Caco-2 (cell line): Measurements from ENCODE around the gene ILRUN. TPM values are rescaled to one million over a fixed set of nuclear protein-coding genes. Genes with fewer than 3 reads are reported as not detected.
"Not testable (repeated sequence)": the region's sequence is repeated elsewhere in the genome, so short reads cannot be mapped to it uniquely, and the experiment has no call there.

ENCODE experiments used
- BruUV-seq: library from RNA; stranded (reverse); fragments of 400-500 nt; replicated peaks from 2 replicates; lab custom pipeline; 2021; lab: Mats Ljungman, UMichigan
- CTCF ChIA-PET: fragments of 300-600 bp; sonication (Branson Sonifier 250); formaldehyde crosslinking; loops from one replicate; lab custom pipeline; 2022; ENCODE audit warnings: antibody characterized with exemption; lab: Charles Lee
- POLR2A ChIA-PET: fragments of 300-600 bp; sonication (Branson Sonifier 250); formaldehyde crosslinking; loops from one replicate; lab custom pipeline; 2022; ENCODE audit warnings: antibody characterized with exemption; lab: Charles Lee
- DNase-seq, 2 experiments: peaks; one replicate each; pipeline versions ENCODE4 v3.0.0 to v3.0.0-alpha.2; 2020 to 2022
- H3K27me3 ChIP-seq: replicated peaks from 2 replicates; pipeline ENCODE4 v1.6.0; 2011; ENCODE audit warnings: low read length; ENCODE audit not compliant: control insufficient read depth, insufficient read depth
- H3K36me3 ChIP-seq: 2 replicates; pipeline ENCODE4 v1.5.1; 2011; ENCODE audit warnings: low read length; ENCODE audit not compliant: control insufficient read depth, insufficient read depth
- H3K4me1 ChIP-seq: fragments of 250-450 bp; sonication (Bioruptor Pico); 2 replicates; pipeline ENCODE4 v1.5.1; 2020; ENCODE audit warnings: mild to moderate bottlenecking
- H3K4me3 ChIP-seq: 2 replicates; pipeline ENCODE4 v1.5.1; 2011; ENCODE audit warnings: low read depth, mild to moderate bottlenecking, control low read depth, low read length
- H3K9me3 ChIP-seq: fragments of 250-450 bp; sonication (Bioruptor Pico); 2 replicates; pipeline ENCODE4 v1.5.1; 2020; ENCODE audit warnings: mild to moderate bottlenecking, moderate library complexity
- H3K27ac Mint-ChIP-seq: one replicate; pipeline ENCODE4 v1.8.0; 2022; ENCODE audit warnings: mixed read lengths; ENCODE audit not compliant: unreplicated experiment
- H3K27me3 Mint-ChIP-seq: one replicate; pipeline ENCODE4 v1.8.0; 2022; ENCODE audit warnings: mixed read lengths; ENCODE audit not compliant: insufficient read depth, unreplicated experiment
- H3K36me3 Mint-ChIP-seq: one replicate; pipeline ENCODE4 v1.8.0; 2022; ENCODE audit warnings: mild to moderate bottlenecking, mixed read lengths; ENCODE audit not compliant: insufficient read depth, unreplicated experiment
- H3K4me1 Mint-ChIP-seq: one replicate; pipeline ENCODE4 v1.8.0; 2022; ENCODE audit warnings: low read depth, mixed read lengths; ENCODE audit not compliant: unreplicated experiment
- H3K4me3 Mint-ChIP-seq: one replicate; pipeline ENCODE4 v1.8.0; 2022; ENCODE audit warnings: mild to moderate bottlenecking, moderate library complexity, mixed read lengths; ENCODE audit not compliant: unreplicated experiment
- H3K9me3 Mint-ChIP-seq: one replicate; pipeline ENCODE4 v1.8.0; 2022; ENCODE audit warnings: mixed read lengths; ENCODE audit not compliant: unreplicated experiment
- CTCF ChIP-seq, 2 experiments: fragments of 200-600 bp in 1 of 2; IDR thresholded peaks; 1 replicate in 1 of 2; 2 replicates in 1 of 2; pipeline versions ENCODE4 v1.5.1 to v1.8.0; 2011 to 2022; ENCODE audit warnings: antibody characterized with exemption in 1 of 2, control low read depth in 1 of 2, inconsistent platforms in 1 of 2, low read depth in 1 of 2, low read length in 1 of 2, mild to moderate bottlenecking in 1 of 2, moderate library complexity in 1 of 2; ENCODE audit not compliant: insufficient read depth in 1 of 2, severe bottlenecking in 1 of 2, unreplicated experiment in 1 of 2
- intact Hi-C: fragments of 100-400 bp; cut with micrococcal nuclease; formaldehyde crosslinking; loops from one replicate; pipeline ENCODE4 v1.10.0; 2022; ENCODE audit not compliant: unreplicated experiment
- total RNA-seq: library from RNA; stranded (reverse); gene quantifications from 2 replicates; pipeline ENCODE4 v1.2.3, GENCODE V29; 2022

The ILRUN gene
- total RNA-seq, 1 experiment from 2014 or later, result 95.9 TPM

GRCh38 chr6:34654061-34654710 lies 42.4 kb downstream of the ILRUN start:
- POLR2A ChIA-PET, result no interaction called here
- H3K36me3 ChIP-seq, result no peaks in the 10 kb centered on the region
- BruUV-seq, result no TSS peak
- Mint-ChIP-seq H3K27ac (no peak overlapping the region), H3K27me3 (no peaks in the 10 kb centered on the region), H3K4me1 (peaks cover 26% of the 10 kb centered on the region), H3K36me3 (peaks cover 28% of the 10 kb centered on the region), H3K9me3 (no peaks in the 10 kb centered on the region), H3K4me3 (no peak overlapping the region)
- no peaks in the 10 kb centered on the region for H3K9me3 ChIP-seq
- intact Hi-C loops, result no loop called here
- H3K4me3 ChIP-seq, result no peak overlapping the region
- H3K27me3 ChIP-seq, result no peaks in the 10 kb centered on the region
- CTCF ChIA-PET, result no interaction called here
- no peak for TF ChIP-seq CTCF (IDR thresholded peaks at IDR 0.05; ENCODE audit: insufficient read depth in 1 of 2, low read depth in 1 of 2, low read length in 1 of 2, severe bottlenecking in 1 of 2, unreplicated experiment in 1 of 2)
- H3K4me1 ChIP-seq, result peaks cover 34% of the 10 kb centered on the region
- DNase-seq, result no peak

GRCh38 chr6:34652263-34652662 lies 44.3 kb downstream of the ILRUN start:
- no peak overlapping the region for H3K4me3 ChIP-seq
- no peaks in the 10 kb centered on the region for H3K27me3 ChIP-seq
- ChIA-PET POLR2A (no interaction called here), CTCF (no interaction called here)
- H3K4me1 ChIP-seq, result peaks cover 16% of the 10 kb centered on the region
- no peak for DNase-seq
- H3K9me3 Mint-ChIP-seq, result no peaks in the 10 kb centered on the region
- no peaks in the 10 kb centered on the region for H3K27me3 Mint-ChIP-seq
- peaks cover 25% of the 10 kb centered on the region for H3K36me3 Mint-ChIP-seq
- H3K4me1 Mint-ChIP-seq, result peaks cover 17% of the 10 kb centered on the region
- H3K4me3 Mint-ChIP-seq, result no peak overlapping the region
- intact Hi-C loops, result no loop called here
- no peaks in the 10 kb centered on the region for H3K9me3 ChIP-seq
- H3K36me3 ChIP-seq, result no peaks in the 10 kb centered on the region
- BruUV-seq, result no TSS peak
- TF ChIP-seq CTCF (IDR thresholded peaks at IDR 0.05; ENCODE audit: insufficient read depth in 1 of 2, low read depth in 1 of 2, low read length in 1 of 2, severe bottlenecking in 1 of 2, unreplicated experiment in 1 of 2), result no peak
- H3K27ac Mint-ChIP-seq, result no peak overlapping the region

- no peak overlapping the region for H3K4me3 Mint-ChIP-seq
- H3K4me1 Mint-ChIP-seq, result peaks cover 16% of the 10 kb centered on the region
- no TSS peak for BruUV-seq
- CTCF ChIA-PET, result interaction anchor here (0.6 kb wide), 1 partner anchor 238 kb away, joined by 3 read pairs; the partner anchor contains the start of gene ANKS1A
- H3K36me3 ChIP-seq, result no peaks in the 10 kb centered on the region
- no peak overlapping the region for H3K27ac Mint-ChIP-seq
- intact Hi-C loops, result no loop called here
- no peaks in the 10 kb centered on the region for H3K27me3 ChIP-seq
- no peaks in the 10 kb centered on the region for H3K27me3 Mint-ChIP-seq
- H3K4me1 ChIP-seq, result peaks cover 3% of the 10 kb centered on the region; the same call in 1 of the 2 replicates
- no peaks in the 10 kb centered on the region for H3K9me3 ChIP-seq
- H3K4me3 ChIP-seq, result no peak overlapping the region
- DNase-seq, result no peak
- peaks cover 26% of the 10 kb centered on the region for H3K36me3 Mint-ChIP-seq
- no peak for TF ChIP-seq CTCF (IDR thresholded peaks at IDR 0.05; ENCODE audit: insufficient read depth in 1 of 2, low read depth in 1 of 2, low read length in 1 of 2, severe bottlenecking in 1 of 2, unreplicated experiment in 1 of 2)
- no peaks in the 10 kb centered on the region for H3K9me3 Mint-ChIP-seq
- POLR2A ChIA-PET, result interaction anchor here (0.6 kb wide), 1 partner anchor 251 kb away, joined by 5 read pairs; no protein-coding TSS in a partner anchor
Measured at GRCh38 chr6:34650823-34651222, 45.7 kb downstream of the ILRUN start.

GRCh38 chr6:34650232-34650631 lies 46.3 kb downstream of the ILRUN start:
- H3K9me3 ChIP-seq, DNase-seq, H3K4me1 ChIP-seq, CTCF ChIA-PET, H3K27me3 ChIP-seq, H3K36me3 ChIP-seq, POLR2A ChIA-PET, BruUV-seq, H3K9me3 Mint-ChIP-seq, H3K4me3 Mint-ChIP-seq, intact Hi-C loops, H3K27me3 Mint-ChIP-seq, H3K27ac Mint-ChIP-seq, H3K4me3 ChIP-seq: not testable (repeated sequence)
- Mint-ChIP-seq H3K36me3 (peaks cover 32% of the 10 kb centered on the region), H3K4me1 (peaks cover 15% of the 10 kb centered on the region)
